IPS DF 6.9 (cell line): ENCODE data around the gene RPS6KA5.

Experiments used
- DNase-seq: peaks from one replicate; pipeline ENCODE4 v3.0.0-alpha.2; 2013; ENCODE audit warnings: low read depth, low spot score
- H3K27ac ChIP-seq: one replicate; pipeline ENCODE4 v1.5.1; 2013; ENCODE audit warnings: low read length, control low read depth
- H3K27me3 ChIP-seq: 2 replicates; pipeline ENCODE4 v1.6.1; 2013; ENCODE audit warnings: mild to moderate bottlenecking, low read length; ENCODE audit not compliant: control insufficient read depth, insufficient read depth
- H3K36me3 ChIP-seq: 2 replicates; pipeline ENCODE4 v1.6.1; 2013; ENCODE audit warnings: low read length; ENCODE audit not compliant: control insufficient read depth, insufficient read depth
- H3K4me1 ChIP-seq: 2 replicates; pipeline ENCODE4 v1.6.1; 2013; ENCODE audit warnings: low read length; ENCODE audit not compliant: control insufficient read depth, insufficient read depth
- H3K4me3 ChIP-seq: 2 replicates; pipeline ENCODE4 v1.5.1; 2013; ENCODE audit warnings: mild to moderate bottlenecking, low read length
- H3K9me3 ChIP-seq: 2 replicates; pipeline ENCODE4 v1.6.1; 2013; ENCODE audit warnings: low read length, inconsistent platforms; ENCODE audit not compliant: control insufficient read depth, insufficient read depth
- WGBS: extraction: QIAGEN DNeasy Blood & Tissue Kit; methylation state at CpG from one replicate; pipeline ENCODE4 v1.1.7; 2013; ENCODE audit warnings: mixed read lengths, missing lambda C conversion rate; ENCODE audit not compliant: insufficient read length, insufficient coverage; 5-methylcytosine and 5-hydroxymethylcytosine counted together

RPS6KA5 gene

DNA sequence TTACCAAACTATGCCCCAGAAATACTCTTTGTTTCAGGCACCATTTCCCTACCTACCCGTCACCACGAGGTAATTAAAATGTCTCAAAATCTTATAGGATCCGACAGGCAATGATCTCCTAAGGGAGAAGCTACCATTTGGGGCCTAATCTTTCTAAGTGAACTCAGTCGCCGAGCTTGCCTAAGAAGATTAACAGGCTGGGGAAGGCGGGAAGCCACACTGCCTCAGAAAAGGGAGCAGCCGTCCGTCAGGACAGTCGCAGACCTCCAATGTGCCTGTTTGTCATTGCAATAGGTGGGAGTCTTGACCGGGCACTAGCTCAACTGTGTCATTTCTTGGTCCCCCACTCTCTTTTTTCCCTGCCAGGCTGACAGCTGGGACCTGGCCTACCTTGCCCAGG lies 248.8 kb downstream of the RPS6KA5 start:
- H3K4me1 ChIP-seq, result peaks cover 2% of the 10 kb centered on the region; the same call in 1 of the 2 replicates
- no peak for DNase-seq
- no CpG with 5 or more reads among the region's 10 CpGs for WGBS

DNA sequence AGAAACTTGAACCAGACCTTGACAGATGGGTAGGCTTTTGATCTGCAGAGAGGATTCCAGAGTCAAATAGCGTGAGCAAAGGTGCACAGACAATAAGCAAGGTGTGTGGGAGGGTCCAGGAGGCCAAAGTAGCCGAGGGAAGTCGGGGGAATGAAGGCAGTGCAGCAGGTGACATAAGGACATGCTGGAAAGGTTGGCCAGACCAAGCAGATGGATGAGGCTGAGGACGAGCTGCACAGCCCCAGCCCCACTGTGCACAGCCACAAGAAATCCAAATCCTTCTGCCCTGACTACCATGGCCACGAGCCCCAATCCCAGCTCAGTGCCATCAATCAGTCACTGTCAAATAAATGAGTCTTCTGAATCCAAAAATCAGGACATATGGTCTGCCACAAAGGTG lies 249.6 kb downstream of the RPS6KA5 start:
- no peak overlapping the region for H3K27ac ChIP-seq
- no CpG with 5 or more reads among the region's 5 CpGs for WGBS
- H3K4me3 ChIP-seq, result no peak overlapping the region
- no peak for DNase-seq
- H3K4me1 ChIP-seq, result peaks cover 2% of the 10 kb centered on the region; the same call in 1 of the 2 replicates
- no peaks in the 10 kb centered on the region for H3K36me3 ChIP-seq
- H3K9me3 ChIP-seq, result no peaks in the 10 kb centered on the region
- no peaks in the 10 kb centered on the region for H3K27me3 ChIP-seq

More for the DNA sequence above, 248.8 kb downstream of the RPS6KA5 start:
- no peaks in the 10 kb centered on the region for H3K36me3 ChIP-seq
- H3K4me3 ChIP-seq, result no peak overlapping the region
- no peaks in the 10 kb centered on the region for H3K27me3 ChIP-seq
- H3K27ac ChIP-seq, result no peak overlapping the region
- no peaks in the 10 kb centered on the region for H3K9me3 ChIP-seq

DNA sequence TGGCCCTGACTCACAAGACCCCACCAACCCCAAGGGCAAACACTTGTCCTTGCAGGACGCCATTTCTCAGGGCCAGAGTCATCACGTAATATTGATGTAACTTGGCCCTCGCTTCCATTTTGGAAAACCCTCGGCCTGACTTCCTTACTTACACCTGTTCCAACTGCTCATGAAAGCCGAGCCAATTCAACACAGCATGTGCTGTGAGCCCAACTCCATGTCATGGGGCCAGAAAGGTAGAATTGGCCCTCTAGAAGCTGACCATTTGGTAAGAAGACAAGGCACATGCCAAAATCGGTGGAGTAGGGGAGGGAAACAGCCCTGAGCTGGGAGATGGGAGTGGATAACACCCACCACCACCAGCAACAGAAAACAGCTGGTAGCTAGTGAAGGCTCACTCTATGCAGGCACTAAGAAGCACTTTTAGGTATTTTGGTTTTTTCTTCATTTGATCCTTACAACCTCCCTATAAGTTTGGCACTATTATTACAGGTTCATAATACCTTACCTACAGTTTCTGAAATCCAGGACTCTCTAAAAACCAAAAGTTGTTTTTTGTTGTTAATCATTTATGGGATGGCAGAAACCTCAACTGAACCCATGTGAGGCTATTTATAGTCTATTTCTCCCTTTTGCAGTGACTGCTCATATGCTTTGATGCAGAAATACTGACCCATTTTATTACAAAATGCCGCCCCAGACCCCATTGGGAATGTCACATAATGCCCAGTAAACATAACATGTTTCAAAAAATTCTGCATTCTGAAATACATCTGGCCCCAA lies 250.7 kb downstream of the RPS6KA5 start:
- H3K4me3 ChIP-seq, result no peak overlapping the region
- no peak for DNase-seq
- H3K4me1 ChIP-seq, result peaks cover 2% of the 10 kb centered on the region; the same call in 1 of the 2 replicates
- H3K27ac ChIP-seq, result no peak overlapping the region
- no peaks in the 10 kb centered on the region for H3K27me3 ChIP-seq
- H3K36me3 ChIP-seq, result no peaks in the 10 kb centered on the region
- H3K9me3 ChIP-seq, result no peaks in the 10 kb centered on the region
- WGBS, result no CpG with 5 or more reads among the region's 7 CpGs

DNA sequence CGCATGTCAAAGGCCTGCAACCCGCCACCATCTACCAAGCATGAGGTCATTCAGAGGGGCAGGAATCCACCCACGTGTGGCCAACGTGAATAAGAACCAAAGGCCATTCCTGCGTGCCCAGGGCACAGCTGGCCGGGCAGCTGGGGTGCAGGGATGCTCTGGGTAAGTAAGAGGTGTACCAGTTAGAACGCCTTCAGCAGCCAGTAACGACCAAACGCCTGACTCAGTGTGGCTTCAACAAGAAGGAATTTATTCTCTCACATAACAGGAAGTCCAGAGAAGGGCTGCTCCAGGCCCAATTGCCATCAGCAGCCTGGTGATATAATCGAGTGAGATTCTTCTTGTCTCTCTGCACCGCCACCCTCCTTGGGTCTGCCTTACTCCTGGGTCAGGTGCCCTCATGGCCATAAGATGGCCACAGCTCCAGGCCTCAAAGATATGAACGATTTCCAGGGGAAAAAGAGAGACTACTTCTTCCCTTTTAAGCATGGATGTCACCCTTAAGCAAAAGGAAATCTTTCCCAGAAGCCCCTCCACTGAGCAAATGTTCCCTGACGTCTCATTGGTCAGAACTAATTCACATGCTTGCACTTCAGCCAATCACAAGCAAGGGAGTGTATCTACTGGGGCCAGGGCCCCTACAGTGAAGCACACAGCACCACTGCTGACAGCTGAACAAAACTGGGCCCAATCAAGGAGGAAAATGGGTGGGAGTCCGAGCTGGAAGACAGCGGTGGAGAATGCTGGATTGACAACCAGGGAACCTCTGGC lies 251.5 kb downstream of the RPS6KA5 start:
- H3K27ac ChIP-seq, result no peak overlapping the region
- peaks cover 2% of the 10 kb centered on the region; the same call in 1 of the 2 replicates for H3K4me1 ChIP-seq
- H3K4me3 ChIP-seq, result no peak overlapping the region
- H3K36me3 ChIP-seq, result no peaks in the 10 kb centered on the region
- DNase-seq, result no peak
- H3K9me3 ChIP-seq, result no peaks in the 10 kb centered on the region
- no peaks in the 10 kb centered on the region for H3K27me3 ChIP-seq
- WGBS, result no CpG with 5 or more reads among the region's 15 CpGs

DNA sequence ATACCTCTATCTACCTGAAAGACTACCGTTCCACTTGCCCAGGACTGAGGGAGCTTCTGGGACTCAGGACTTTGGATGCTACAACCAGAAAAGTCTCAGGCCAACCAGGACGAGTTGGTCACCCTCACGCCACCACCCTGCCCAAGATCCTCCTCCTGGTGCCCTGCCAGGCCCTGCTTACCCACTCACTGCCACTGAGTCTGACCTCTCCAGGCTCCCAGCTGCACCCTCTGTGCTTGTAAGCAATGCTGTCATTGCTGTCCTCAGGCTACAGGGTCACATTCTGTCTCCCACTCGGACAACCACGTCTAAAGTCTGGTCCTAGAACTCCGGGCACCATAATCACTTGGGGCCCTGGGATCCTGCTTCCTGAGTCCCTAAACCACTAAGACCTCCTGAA lies 253.4 kb downstream of the RPS6KA5 start:
- peaks cover 4% of the 10 kb centered on the region; the same call in 1 of the 2 replicates for H3K4me1 ChIP-seq
- no CpG with 5 or more reads among the region's 6 CpGs for WGBS
- H3K9me3 ChIP-seq, result no peaks in the 10 kb centered on the region
- H3K4me3 ChIP-seq, result no peak overlapping the region
- no peaks in the 10 kb centered on the region for H3K36me3 ChIP-seq
- DNase-seq, result no peak
- no peak overlapping the region for H3K27ac ChIP-seq
- H3K27me3 ChIP-seq, result no peaks in the 10 kb centered on the region

DNA sequence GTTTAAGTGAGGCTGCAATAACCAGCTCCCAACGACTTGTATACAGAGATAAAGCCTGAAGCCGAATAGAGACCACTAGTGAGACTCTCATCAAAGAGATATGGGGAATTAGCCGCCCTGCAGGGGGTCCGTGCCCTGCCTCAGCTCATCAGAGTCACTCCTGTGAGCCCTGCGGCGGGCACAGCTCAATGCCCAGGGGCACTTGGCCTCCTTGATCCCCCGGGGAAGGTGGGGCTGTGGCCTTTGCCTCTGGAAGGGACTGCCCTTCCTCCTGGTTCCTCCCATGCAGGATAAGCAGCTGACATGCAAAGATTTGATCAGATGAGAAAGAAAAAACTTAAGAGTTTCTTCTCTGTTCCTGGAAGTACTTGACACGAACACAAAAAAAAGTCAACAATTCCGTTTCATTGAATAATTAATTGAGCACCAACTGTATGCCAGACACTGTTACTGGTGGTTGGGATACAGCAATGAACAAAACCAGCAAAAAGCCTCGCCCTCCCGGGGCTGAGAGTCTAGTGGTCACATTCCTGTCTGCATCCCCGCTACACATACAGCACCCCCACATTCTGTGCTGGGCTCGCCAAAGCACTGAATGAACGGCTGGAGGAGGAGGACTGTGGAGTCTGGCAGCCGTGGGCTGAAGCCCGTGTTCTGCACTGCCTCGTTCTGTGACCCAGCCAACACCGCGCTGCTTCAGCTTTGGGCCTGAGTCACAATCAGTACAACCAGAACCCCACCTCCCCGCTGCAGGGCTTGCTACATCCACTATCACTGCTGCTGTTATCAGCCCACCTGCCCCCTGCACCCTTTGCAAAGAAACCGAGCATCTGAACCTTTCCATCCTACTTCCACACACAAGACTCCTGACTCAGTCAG lies 254.5 kb downstream of the RPS6KA5 start:
- no peak for DNase-seq
- Histone ChIP-seq H3K27ac (no peak overlapping the region), H3K9me3 (no peaks in the 10 kb centered on the region), H3K36me3 (no peaks in the 10 kb centered on the region), H3K27me3 (no peaks in the 10 kb centered on the region), H3K4me3 (no peak overlapping the region), H3K4me1 (peaks cover 4% of the 10 kb centered on the region; the same call in 1 of the 2 replicates)
- WGBS, result no CpG with 5 or more reads among the region's 21 CpGs

DNA sequence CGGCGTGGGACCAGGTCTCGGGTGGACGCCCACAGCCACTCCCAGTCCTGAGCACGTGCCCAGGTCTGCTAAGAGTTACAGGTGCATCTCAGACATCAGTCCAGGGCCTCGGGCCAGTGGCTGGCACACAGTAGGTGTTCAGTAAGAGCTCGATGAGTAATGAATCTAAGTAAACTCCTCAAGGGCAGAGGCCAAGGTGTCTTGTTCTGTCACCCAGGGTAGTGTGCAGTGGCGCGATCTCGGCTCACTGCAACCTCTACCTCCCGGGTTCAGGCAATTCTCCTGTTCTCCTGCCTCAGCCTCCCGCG lies 255.4 kb downstream of the RPS6KA5 start:
- DNase-seq, result no peak
- WGBS, result no CpG with 5 or more reads among the region's 13 CpGs
- Histone ChIP-seq H3K36me3 (no peaks in the 10 kb centered on the region), H3K27me3 (no peaks in the 10 kb centered on the region), H3K4me3 (no peak overlapping the region), H3K27ac (no peak overlapping the region), H3K9me3 (no peaks in the 10 kb centered on the region), H3K4me1 (peaks cover 4% of the 10 kb centered on the region; the same call in 1 of the 2 replicates)

DNA sequence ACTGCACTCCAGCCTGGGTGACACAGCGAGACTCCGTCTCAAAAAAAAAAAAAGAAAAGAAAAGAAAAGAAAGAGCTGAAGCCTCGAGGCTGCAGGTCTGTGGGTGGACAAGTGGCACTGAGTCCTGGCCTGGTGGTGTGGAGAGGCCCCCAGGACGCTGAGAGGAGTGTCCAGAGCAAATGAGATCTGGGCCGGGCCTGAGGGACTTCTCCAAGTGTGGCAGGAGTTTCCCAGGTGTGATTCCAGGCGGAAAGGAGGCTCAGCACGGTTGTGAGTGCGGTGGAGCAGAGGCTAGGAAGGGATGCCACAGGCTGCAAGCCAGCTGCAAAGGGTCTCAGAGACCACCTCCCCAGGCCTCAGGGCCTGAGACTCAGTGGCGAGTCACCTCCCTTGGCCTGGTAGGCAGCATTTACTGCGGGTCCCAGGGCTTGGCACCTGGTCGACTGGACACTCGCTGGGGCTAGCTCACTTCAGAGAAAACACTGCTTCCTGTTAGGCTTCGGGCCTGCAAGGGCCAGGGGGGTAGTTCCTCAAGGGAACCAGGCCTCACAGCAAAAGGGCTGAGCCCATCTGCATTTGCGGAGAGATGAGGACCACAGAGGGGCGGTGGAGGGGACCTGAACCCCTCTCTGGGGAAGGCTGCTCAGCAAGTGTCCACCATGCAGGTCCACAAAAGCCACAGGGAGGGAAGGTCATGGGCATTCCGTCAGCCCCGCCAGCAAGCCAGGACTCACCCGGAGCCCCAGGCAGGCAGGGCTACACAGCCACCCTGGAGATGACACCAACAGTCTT lies 256.0 kb downstream of the RPS6KA5 start:
- H3K4me3 ChIP-seq, result no peak overlapping the region
- H3K4me1 ChIP-seq, result peaks cover 4% of the 10 kb centered on the region; the same call in 1 of the 2 replicates
- no peak for DNase-seq
- H3K36me3 ChIP-seq, result no peaks in the 10 kb centered on the region
- H3K27me3 ChIP-seq, result no peaks in the 10 kb centered on the region
- no peak overlapping the region for H3K27ac ChIP-seq
- no CpG with 5 or more reads among the region's 18 CpGs for WGBS
- no peaks in the 10 kb centered on the region for H3K9me3 ChIP-seq

DNA sequence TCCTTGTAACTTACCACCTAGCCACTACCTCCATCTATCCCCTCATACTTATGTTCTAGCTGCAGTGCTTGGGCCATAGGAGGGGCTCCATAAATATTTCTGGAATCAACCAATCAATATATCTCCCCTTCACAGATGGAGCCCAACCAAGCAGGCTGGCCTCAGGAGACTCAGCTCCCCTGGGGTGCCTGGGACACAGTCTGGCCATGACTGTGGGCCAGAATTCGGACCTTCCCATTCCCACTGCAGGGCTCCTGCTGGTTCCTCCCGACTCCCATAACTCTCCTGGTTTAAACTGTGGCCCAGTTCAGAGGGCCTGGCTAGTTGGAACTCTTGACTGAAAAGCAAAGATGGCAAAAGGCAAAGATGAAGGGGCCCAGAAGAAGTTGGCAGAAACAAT lies 257.2 kb downstream of the RPS6KA5 start:
- WGBS, result no CpG with 5 or more reads among the region's 2 CpGs
- Histone ChIP-seq H3K27ac (no peak overlapping the region), H3K27me3 (no peaks in the 10 kb centered on the region), H3K4me3 (no peak overlapping the region), H3K9me3 (no peaks in the 10 kb centered on the region), H3K4me1 (peaks cover 2% of the 10 kb centered on the region; the same call in 1 of the 2 replicates), H3K36me3 (no peaks in the 10 kb centered on the region)
- no peak for DNase-seq
